K562 (cell line): ENCODE results near the gene PTPRE. TPM values are rescaled to one million over a fixed set of nuclear protein-coding genes. Genes with fewer than 3 reads are reported as not detected.

Source experiments
- ATAC-seq: fragments of 200-7000 bp; cut with Tn5 transposase; 3 replicates; pipeline ENCODE4 v1.9.1; 2020; ENCODE audit warnings: moderate library complexity
- BruUV-seq: library from RNA; stranded (reverse); fragments of 400-500 nt; replicated peaks from 2 replicates; lab custom pipeline; 2021; lab: Mats Ljungman, UMichigan
- CTCF ChIA-PET: fragments of 300-600 bp; formaldehyde crosslinking; extraction: SDS; loops from one replicate; lab custom pipeline; 2021; ENCODE audit warnings: low intra/inter-chr PET ratio; lab: Yijun Ruan, JAX
- POLR2A ChIA-PET: fragments of 300-600, 350-650 bp; sonication (Branson Sonifier 250); formaldehyde crosslinking; extraction: SDS; loops from one replicate; lab custom pipeline; 2021; ENCODE audit warnings: antibody characterized with exemption, inconsistent platforms; lab: Yijun Ruan, JAX
- DNase-seq, 4 experiments: peaks; one replicate each; pipeline versions ENCODE4 v3.0.0 to v3.0.0-alpha.2; 2011 to 2018; ENCODE audit warnings: low spot score in 3 of 4, mixed read lengths in 3 of 4; ENCODE audit errors: extremely low read depth in 1 of 4
- FAIRE-seq: peaks from 2 replicates; lab custom pipeline; 2011; peaks lifted over from hg19 to GRCh38; lab: Jason Lieb, UNC
- H2AFZ ChIP-seq: 2 replicates; pipeline ENCODE4 v1.6.0; 2011; ENCODE audit warnings: low read depth, low read length, control low read depth, inconsistent platforms
- H3K27ac ChIP-seq: fragments of 200-600 bp; 3 replicates; pipeline ENCODE4 v1.8.0; 2011; ENCODE audit warnings: low read depth, mild to moderate bottlenecking, control low read depth, inconsistent platforms, low read length, moderate library complexity, mixed read lengths; ENCODE audit errors: extremely low read depth
- H3K27me3 ChIP-seq, 2 experiments: fragments of 300-600 bp in 1 of 2; 2 replicates in 1 of 2; 3 replicates in 1 of 2; pipeline versions ENCODE4 v1.6.0 to v1.8.0; 2011; ENCODE audit warnings: inconsistent platforms in 2 of 2, low read length in 2 of 2, mild to moderate bottlenecking in 1 of 2, mixed read lengths in 1 of 2, moderate library complexity in 1 of 2; ENCODE audit not compliant: control insufficient read depth in 2 of 2, insufficient read depth in 2 of 2
- H3K36me3 ChIP-seq: fragments of 300-600 bp; 3 replicates; pipeline ENCODE4 v1.8.0; 2011; ENCODE audit warnings: mild to moderate bottlenecking, low read length, inconsistent platforms; ENCODE audit not compliant: control insufficient read depth, insufficient read depth
- H3K4me1 ChIP-seq, 2 experiments: fragments of 200-600 bp in 1 of 2; replicated peaks in 1 of 2; 2 replicates in 1 of 2; 3 replicates in 1 of 2; pipeline versions ENCODE4 v1.5.1 to v1.8.0; 2011; ENCODE audit warnings: inconsistent platforms in 2 of 2, low read length in 2 of 2, mild to moderate bottlenecking in 1 of 2, mixed read lengths in 1 of 2, moderate library complexity in 1 of 2; ENCODE audit not compliant: control insufficient read depth in 2 of 2, insufficient read depth in 2 of 2
- H3K4me2 ChIP-seq: 2 replicates; pipeline ENCODE4 v1.6.1; 2011; ENCODE audit warnings: low read length, control low read depth, inconsistent platforms, mixed read lengths; ENCODE audit not compliant: insufficient read depth
- H3K4me3 ChIP-seq: fragments of 200-600 bp; sonication (generic), shearing (Covaris generic); 2 replicates; pipeline ENCODE4 v1.5.1; 2016; ENCODE audit warnings: control low read depth, inconsistent platforms
- H3K79me2 ChIP-seq: fragments of 200-600 bp; 3 replicates; pipeline ENCODE4 v1.8.0; 2011; ENCODE audit warnings: low read length, inconsistent platforms; ENCODE audit not compliant: control insufficient read depth, insufficient read depth
- H3K9ac ChIP-seq, 2 experiments: 2 replicates each; pipeline versions ENCODE4 v1.6.0 to v1.6.1; 2011; ENCODE audit warnings: low read depth in 2 of 2, low read length in 2 of 2, control low read depth in 1 of 2, inconsistent platforms in 1 of 2, mild to moderate bottlenecking in 1 of 2, mixed read lengths in 1 of 2; ENCODE audit not compliant: insufficient read depth in 1 of 2
- H3K9me1 ChIP-seq: one replicate; pipeline ENCODE4 v1.6.0; 2011; ENCODE audit warnings: inconsistent platforms, mild to moderate bottlenecking, low read length, moderate library complexity; ENCODE audit not compliant: control insufficient read depth, insufficient read depth
- H3K9me3 ChIP-seq: replicated peaks from 2 replicates; pipeline ENCODE4 v1.5.1; 2011; ENCODE audit warnings: low read depth, low read length, inconsistent platforms; ENCODE audit not compliant: control insufficient read depth, insufficient read depth
- H4K20me1 ChIP-seq: replicated peaks from 2 replicates; pipeline ENCODE4 v1.6.1; 2011; ENCODE audit warnings: low read length, inconsistent platforms, mixed read lengths; ENCODE audit not compliant: control insufficient read depth, insufficient read depth
- HNRNPLL ChIP-seq: fragments of 200-400 bp; formaldehyde crosslinking; IDR thresholded peaks from 2 replicates; pipeline ENCODE4 v1.6.1; 2017; ENCODE audit warnings: low read length, low read depth, mild to moderate bottlenecking; ENCODE audit not compliant: poor library complexity, severe bottlenecking
- NFE2 ChIP-seq: IDR thresholded peaks from 2 replicates; pipeline ENCODE4 v1.6.1; 2014; ENCODE audit warnings: antibody characterized with exemption, low read depth
- SRSF3 ChIP-seq: fragments of 200-400 bp; formaldehyde crosslinking; IDR thresholded peaks from 2 replicates; pipeline ENCODE4 v1.6.1; 2016; ENCODE audit warnings: mild to moderate bottlenecking, low read length, moderate library complexity; ENCODE audit not compliant: insufficient read depth
- WGBS: fragments of 100-300 bp; shearing (Covaris generic); methylation state at CpG from one replicate; pipeline ENCODE4 v1.1.6; 2016; ENCODE audit warnings: low coverage, mixed read lengths; ENCODE audit not compliant: insufficient coverage; ENCODE audit errors: missing lambda C conversion rate; 5-methylcytosine and 5-hydroxymethylcytosine counted together
- in situ Hi-C: fragments of 300-500 bp; cut with MboI; formaldehyde crosslinking; loops from 4 replicates; pipeline ENCODE4 v1.15.0; 2018; ENCODE audit warnings: inconsistent platforms, mixed read lengths
- intact Hi-C: fragments of 100-400 bp; cut with micrococcal nuclease; formaldehyde crosslinking; loops from 2 replicates; pipeline ENCODE4 v1.14.2; 2022
- polyA plus RNA-seq, 8 experiments: library from polyadenylated mRNA; depleted of rRNA in 4 of 8; stranded (reverse) in 5 of 8; unstranded in 3 of 8; fragments of >200 nt; fragmentation: Nextera tagmentation in 2 of 8; fragmentation: Illumina TruSeq in 1 of 8; extraction: Ambion mirVana in 2 of 8; extraction: Trizol in 1 of 8; gene quantifications; 2 replicates each; pipeline versions ENCODE4 v1.2.1 to v1.2.3, GENCODE V29; 2011 to 2014; ENCODE audit warnings: inconsistent platforms in 1 of 8, missing spikeins in 1 of 8
- total RNA-seq, 7 experiments: library from RNA; depleted of rRNA in 6 of 7; stranded (reverse); fragments of >200 nt in 6 of 7; fragmentation: Illumina TruSeq in 2 of 7; extraction: Trizol in 2 of 7; gene quantifications; 2 replicates each; pipeline versions ENCODE4 v1.2.1 to v1.2.3, GENCODE V29; 2011 to 2021; ENCODE audit warnings: low replicate concordance in 1 of 7
- TF ChIP-seq, protein P1 (sequence below): sonication (generic); formaldehyde crosslinking; IDR thresholded peaks from 2 replicates; pipeline ENCODE4 v1.8.0; 2023; ENCODE audit warnings: missing genetic modification reagents, mild to moderate bottlenecking, borderline replicate concordance
- TF ChIP-seq, protein P2 (sequence below): IDR thresholded peaks from 2 replicates; pipeline ENCODE4 v1.6.1; 2012; ENCODE audit warnings: low read depth, low read length, improper control_type of control experiment, borderline replicate concordance

PTPRE gene
- total and polyA plus RNA-seq, 9 of the 15 experiments (the other 6 are each of a cell fraction or from before 2014, with no cell fraction given) = 0.01 to 0.13 (median 0.04) TPM; not detected in 4

DNA sequence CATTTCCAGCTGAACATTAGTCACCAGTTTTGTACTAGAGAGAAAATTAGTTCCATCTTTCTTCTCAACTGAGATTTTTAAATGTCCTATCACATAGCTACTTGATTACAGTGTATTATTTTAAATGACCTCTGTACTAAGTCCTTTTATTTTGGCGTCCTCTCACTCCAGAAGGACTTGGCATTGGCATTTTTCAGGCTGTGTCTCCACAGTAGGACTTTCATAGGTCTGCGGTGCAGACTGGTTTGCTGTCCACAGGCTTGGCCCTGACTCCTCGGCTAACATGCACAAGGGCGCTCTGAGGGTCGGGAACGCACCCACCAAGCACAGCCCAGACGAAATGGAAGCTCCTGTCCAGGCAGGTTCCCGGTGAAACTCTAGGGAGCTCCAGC lies 6.5 kb downstream of the PTPRE start:
- H3K27me3 ChIP-seq = 0 out of 5 replicates have a peak, but pooled peaks cover 0 to 5% of the 10 kb centered on the region in 2 experiments
- POLR2A ChIA-PET = no interaction called here
- no peaks in the 10 kb centered on the region for H3K9me1 ChIP-seq
- intact Hi-C loops = no loop called here
- H3K79me2 ChIP-seq = no peaks in the 10 kb centered on the region
- no peak overlapping the region for H3K4me2 ChIP-seq
- H2AFZ ChIP-seq = no peak overlapping the region
- no peak overlapping the region for H3K27ac ChIP-seq
- H3K9ac ChIP-seq = no peak overlapping the region
- no peaks in the 10 kb centered on the region for H4K20me1 ChIP-seq
- DNase-seq (no peak), ATAC-seq (no peak)
- H3K4me1 ChIP-seq = no peaks in the 10 kb centered on the region
- no peaks in the 10 kb centered on the region for H3K36me3 ChIP-seq
- TF ChIP-seq HNRNPLL (no peak), NFE2 (no peak), SRSF3 (no peak)
- TF ChIP-seq, protein P1, sequence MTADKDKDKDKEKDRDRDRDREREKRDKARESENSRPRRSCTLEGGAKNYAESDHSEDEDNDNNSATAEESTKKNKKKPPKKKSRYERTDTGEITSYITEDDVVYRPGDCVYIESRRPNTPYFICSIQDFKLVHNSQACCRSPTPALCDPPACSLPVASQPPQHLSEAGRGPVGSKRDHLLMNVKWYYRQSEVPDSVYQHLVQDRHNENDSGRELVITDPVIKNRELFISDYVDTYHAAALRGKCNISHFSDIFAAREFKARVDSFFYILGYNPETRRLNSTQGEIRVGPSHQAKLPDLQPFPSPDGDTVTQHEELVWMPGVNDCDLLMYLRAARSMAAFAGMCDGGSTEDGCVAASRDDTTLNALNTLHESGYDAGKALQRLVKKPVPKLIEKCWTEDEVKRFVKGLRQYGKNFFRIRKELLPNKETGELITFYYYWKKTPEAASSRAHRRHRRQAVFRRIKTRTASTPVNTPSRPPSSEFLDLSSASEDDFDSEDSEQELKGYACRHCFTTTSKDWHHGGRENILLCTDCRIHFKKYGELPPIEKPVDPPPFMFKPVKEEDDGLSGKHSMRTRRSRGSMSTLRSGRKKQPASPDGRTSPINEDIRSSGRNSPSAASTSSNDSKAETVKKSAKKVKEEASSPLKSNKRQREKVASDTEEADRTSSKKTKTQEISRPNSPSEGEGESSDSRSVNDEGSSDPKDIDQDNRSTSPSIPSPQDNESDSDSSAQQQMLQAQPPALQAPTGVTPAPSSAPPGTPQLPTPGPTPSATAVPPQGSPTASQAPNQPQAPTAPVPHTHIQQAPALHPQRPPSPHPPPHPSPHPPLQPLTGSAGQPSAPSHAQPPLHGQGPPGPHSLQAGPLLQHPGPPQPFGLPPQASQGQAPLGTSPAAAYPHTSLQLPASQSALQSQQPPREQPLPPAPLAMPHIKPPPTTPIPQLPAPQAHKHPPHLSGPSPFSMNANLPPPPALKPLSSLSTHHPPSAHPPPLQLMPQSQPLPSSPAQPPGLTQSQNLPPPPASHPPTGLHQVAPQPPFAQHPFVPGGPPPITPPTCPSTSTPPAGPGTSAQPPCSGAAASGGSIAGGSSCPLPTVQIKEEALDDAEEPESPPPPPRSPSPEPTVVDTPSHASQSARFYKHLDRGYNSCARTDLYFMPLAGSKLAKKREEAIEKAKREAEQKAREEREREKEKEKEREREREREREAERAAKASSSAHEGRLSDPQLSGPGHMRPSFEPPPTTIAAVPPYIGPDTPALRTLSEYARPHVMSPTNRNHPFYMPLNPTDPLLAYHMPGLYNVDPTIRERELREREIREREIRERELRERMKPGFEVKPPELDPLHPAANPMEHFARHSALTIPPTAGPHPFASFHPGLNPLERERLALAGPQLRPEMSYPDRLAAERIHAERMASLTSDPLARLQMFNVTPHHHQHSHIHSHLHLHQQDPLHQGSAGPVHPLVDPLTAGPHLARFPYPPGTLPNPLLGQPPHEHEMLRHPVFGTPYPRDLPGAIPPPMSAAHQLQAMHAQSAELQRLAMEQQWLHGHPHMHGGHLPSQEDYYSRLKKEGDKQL (CRISPR knock-in tag) = no peak
- TF ChIP-seq, protein P2, sequence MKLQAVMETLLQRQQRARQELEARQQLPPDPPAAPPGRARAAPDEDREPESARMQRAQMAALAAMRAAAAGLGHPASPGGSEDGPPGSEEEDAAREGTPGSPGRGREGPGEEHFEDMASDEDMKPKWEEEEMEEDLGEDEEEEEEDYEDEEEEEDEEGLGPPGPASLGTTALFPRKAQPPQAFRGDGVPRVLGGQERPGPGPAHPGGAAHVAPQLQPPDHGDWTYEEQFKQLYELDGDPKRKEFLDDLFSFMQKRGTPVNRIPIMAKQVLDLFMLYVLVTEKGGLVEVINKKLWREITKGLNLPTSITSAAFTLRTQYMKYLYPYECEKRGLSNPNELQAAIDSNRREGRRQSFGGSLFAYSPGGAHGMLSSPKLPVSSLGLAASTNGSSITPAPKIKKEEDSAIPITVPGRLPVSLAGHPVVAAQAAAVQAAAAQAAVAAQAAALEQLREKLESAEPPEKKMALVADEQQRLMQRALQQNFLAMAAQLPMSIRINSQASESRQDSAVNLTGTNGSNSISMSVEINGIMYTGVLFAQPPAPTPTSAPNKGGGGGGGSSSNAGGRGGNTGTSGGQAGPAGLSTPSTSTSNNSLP = no peak
- TF ChIP-seq, all 486 proteins: peak for 0
- BruUV-seq = no TSS peak
- in situ Hi-C loops = no loop called here
- WGBS = 0% methylated on average over 8 of the region's 8 CpGs
- no peak overlapping the region for H3K4me3 ChIP-seq
- H3K9me3 ChIP-seq = no peaks in the 10 kb centered on the region
- no peak for FAIRE-seq
- CTCF ChIA-PET = no interaction called here
